GF-D8 (cell line): Measurements from ENCODE around the gene FAM187B.

Source experiments
- DNase-seq: peaks from one replicate; lab custom pipeline; 2025; lab: John Stamatoyannopoulos, UW

Gene FAM187B

GRCh38 chr19:35178701-35179100 lies 49.8 kb downstream of the FAM187B start:
- no peak for DNase-seq

DNA sequence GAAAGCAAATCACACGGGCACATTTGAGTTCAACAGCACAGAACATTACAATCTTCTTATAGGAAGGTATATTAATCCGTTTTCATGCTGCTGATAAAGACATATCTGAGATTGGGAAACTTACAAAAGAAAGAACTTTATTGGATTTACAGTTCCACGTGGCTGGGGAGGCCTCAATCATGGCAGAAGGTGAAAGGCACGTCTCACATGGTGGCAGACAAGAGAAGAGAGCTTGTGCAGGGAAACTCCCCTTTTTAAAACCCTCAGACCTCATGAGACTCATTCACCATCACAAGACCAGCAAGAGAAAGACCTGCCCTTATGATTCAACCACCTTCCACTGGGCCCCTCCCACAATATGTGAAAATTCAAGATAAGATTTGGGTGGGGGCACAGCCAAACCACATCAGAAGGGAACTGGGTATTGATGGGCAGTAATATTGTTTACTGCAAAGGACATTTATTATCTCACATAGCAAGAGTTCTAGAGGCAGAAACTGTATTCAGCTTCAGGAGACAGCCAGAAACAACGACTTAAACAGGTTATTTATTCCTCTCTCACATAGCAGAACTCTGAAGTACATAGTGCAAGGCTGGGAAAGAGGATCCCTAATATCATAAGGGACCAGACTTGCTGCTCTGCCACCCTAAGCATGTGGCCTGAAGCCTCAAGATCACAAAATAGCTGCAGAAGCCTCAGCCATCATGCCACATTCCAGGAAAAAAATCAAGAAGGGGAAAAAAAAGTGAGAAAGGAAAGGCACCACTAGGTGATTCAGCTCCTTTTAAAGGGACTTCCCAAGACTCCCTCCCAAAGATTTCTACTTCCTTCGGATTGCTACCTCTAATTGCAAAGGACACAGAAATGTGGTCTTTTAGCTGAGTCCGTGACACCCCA lies 50.9 kb downstream of the FAM187B start:
- no peak for DNase-seq

DNA sequence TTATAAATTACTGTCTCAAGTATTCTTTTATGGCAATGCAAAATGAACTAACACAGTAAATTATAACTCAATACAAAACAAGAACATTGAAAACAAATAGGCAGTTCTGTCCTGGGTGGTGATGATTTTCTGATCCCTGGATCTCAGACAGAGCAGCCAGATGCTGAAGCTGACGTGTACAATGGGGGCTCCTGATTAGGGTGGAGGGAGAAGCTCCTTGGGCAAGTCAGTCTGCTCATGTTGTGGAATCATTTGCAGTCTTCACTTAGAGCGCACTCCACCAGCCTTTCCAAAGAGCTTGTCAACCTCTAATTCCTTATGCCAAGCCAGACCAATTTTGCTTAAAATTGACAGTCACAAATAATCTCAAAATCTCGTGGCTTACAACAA lies 52.4 kb downstream of the FAM187B start:
- DNase-seq, result no peak
